ENCODE results near the gene AP2B1. TPM values are rescaled to one million over a fixed set of nuclear protein-coding genes. Genes with fewer than 3 reads are reported as not detected.

The AP2B1 gene
- polyA plus RNA-seq, 1 of the 3 experiments (the other 2 are of a cell fraction) = 97.8 TPM

DNA sequence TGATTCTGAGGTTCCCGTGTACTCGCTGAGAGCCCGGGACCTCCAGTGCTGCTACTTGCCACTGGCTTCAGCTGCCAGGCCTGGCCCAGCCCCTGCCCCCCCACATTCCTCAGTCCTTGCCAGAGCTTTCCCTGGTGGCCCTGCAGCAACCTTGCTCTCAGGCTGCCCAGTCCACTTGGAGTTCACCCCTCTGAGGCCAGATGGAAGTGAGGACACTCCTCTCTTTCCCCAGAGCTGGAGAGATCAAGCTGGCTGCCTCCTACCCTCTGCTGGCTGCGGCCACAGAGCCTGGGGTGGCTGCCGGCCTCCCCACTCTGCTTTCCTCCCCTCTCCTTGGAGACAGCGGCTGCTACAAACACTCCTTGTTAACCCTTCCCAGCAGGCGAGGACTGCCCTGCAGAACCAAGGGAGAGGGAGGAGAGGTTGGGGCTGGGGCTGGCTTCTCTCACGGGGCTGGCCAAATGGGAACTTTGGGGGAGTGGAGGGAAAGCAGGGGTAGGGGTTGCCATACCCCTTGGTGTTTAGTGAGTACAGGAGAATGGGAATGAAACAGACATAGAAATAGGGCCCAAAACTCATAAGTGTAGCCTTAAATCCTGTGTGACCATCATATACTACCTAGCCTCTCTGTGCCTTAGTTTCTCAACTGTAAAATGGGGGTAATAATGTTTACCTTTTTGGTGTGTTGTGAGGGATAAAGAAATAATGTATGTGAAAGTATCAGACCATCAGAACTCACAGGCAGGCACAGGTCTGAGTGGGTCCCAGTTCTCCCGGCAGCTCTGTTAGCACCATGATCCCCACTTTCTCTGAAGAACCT is 166.0 kb downstream of the AP2B1 start, which contains the start of gene GAS2L2:
TSS of gene GAS2L2 (minus strand) at position 295 of the 820 bp plus-strand sequence. CDS start 389 bp downstream, outside the sequence.
- ChIA-PET POLR2A (interaction anchor here (0.6 kb wide), 1 partner anchor 37 kb away, joined by 3 read pairs; no protein-coding TSS in a partner anchor), CTCF (interaction anchor here (0.6 to 10.4 kb wide), 3 partner anchors 7 to 141 kb away, joined by 3 to 168 read pairs (median 6); partner anchors contain the start of gene C17orf50)
- WGBS (ENCODE audit: low lambda C conversion rate) = 80% methylated on average over 7 of the region's 9 CpGs
- H3K9me2 ChIP-seq = no peaks in the 10 kb centered on the region
- H3K4me1 ChIP-seq (ENCODE audit: control insufficient read depth in 1 of 2, insufficient read depth in 2 of 2, low read depth in 1 of 2, low read length in 1 of 2) = peaks cover 0 to 15% of the 10 kb centered on the region in 2 experiments; a peak in 1 of 4 replicates
- no peak within 1 kb of the TSS for H3K4me2 ChIP-seq
- H3K27me3 ChIP-seq (ENCODE audit: insufficient read depth) = peaks cover 11% of the 10 kb centered on the region
- no peak within 1 kb of the TSS for H3K9ac ChIP-seq
- no peaks in the 10 kb centered on the region for H3K9me3 ChIP-seq
- H3F3A ChIP-seq (replicated peaks; ENCODE audit: insufficient read depth) = no peaks in the 10 kb centered on the region
- no peak for DNase-seq
- H3K4me3 ChIP-seq (ENCODE audit: low read depth in 2 of 2, low read length in 1 of 2) = no peak within 1 kb of the TSS
- H2AFZ ChIP-seq (ENCODE audit: low read depth) = no peak within 1 kb of the TSS
- no peaks in the 10 kb centered on the region for H3K79me2 ChIP-seq (ENCODE audit: insufficient read depth)
- no peaks in the 10 kb centered on the region for H3K36me3 ChIP-seq (replicated peaks in 1 of 2; ENCODE audit: control insufficient read depth in 1 of 2, insufficient read depth in 2 of 2, low read length in 1 of 2)
- no peaks in the 10 kb centered on the region for H4K20me1 ChIP-seq (ENCODE audit: insufficient read depth)
- H3K27ac ChIP-seq (ENCODE audit: low read depth in 2 of 2, low read length in 1 of 2) = no peak within 1 kb of the TSS
- TF ChIP-seq, protein P1, sequence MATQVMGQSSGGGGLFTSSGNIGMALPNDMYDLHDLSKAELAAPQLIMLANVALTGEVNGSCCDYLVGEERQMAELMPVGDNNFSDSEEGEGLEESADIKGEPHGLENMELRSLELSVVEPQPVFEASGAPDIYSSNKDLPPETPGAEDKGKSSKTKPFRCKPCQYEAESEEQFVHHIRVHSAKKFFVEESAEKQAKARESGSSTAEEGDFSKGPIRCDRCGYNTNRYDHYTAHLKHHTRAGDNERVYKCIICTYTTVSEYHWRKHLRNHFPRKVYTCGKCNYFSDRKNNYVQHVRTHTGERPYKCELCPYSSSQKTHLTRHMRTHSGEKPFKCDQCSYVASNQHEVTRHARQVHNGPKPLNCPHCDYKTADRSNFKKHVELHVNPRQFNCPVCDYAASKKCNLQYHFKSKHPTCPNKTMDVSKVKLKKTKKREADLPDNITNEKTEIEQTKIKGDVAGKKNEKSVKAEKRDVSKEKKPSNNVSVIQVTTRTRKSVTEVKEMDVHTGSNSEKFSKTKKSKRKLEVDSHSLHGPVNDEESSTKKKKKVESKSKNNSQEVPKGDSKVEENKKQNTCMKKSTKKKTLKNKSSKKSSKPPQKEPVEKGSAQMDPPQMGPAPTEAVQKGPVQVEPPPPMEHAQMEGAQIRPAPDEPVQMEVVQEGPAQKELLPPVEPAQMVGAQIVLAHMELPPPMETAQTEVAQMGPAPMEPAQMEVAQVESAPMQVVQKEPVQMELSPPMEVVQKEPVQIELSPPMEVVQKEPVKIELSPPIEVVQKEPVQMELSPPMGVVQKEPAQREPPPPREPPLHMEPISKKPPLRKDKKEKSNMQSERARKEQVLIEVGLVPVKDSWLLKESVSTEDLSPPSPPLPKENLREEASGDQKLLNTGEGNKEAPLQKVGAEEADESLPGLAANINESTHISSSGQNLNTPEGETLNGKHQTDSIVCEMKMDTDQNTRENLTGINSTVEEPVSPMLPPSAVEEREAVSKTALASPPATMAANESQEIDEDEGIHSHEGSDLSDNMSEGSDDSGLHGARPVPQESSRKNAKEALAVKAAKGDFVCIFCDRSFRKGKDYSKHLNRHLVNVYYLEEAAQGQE (IDR thresholded peaks at IDR 0.05; ENCODE audit: low read depth, low read length) = no peak
- no peak for TF ChIP-seq RAD21 (IDR thresholded peaks at IDR 0.05; ENCODE audit: low read length)
- TF ChIP-seq MEF2A (IDR thresholded peaks at IDR 0.05; ENCODE audit: borderline replicate concordance, low read depth) = no peak
- TF ChIP-seq GATA2 (CRISPR knock-in tag; IDR thresholded peaks at IDR 0.05) = no peak
- TF ChIP-seq CTCF (IDR thresholded peaks at IDR 0.05) = no peak
- no peak for TF ChIP-seq RCOR1 (IDR thresholded peaks at IDR 0.05; ENCODE audit: low read length)
- no peak for TF ChIP-seq ZBTB33 (IDR thresholded peaks at IDR 0.05; ENCODE audit: borderline replicate concordance, low read depth)
- TF ChIP-seq USF2 (IDR thresholded peaks at IDR 0.05; ENCODE audit: borderline replicate concordance, low read depth, low read length) = no peak
- no peak for TF ChIP-seq GABPA (IDR thresholded peaks at IDR 0.05; ENCODE audit: low read depth)
- TF ChIP-seq JUND (IDR thresholded peaks at IDR 0.05) = no peak
- no peak for TF ChIP-seq MXI1 (IDR thresholded peaks at IDR 0.05; ENCODE audit: low read depth, low read length)
- no peak for TF ChIP-seq POLR2AphosphoS5 (IDR thresholded peaks at IDR 0.05; ENCODE audit: low read depth, low read length)
- no peak for TF ChIP-seq TCF12 (IDR thresholded peaks at IDR 0.05)
- TF ChIP-seq RXRA (IDR thresholded peaks at IDR 0.05; ENCODE audit: borderline replicate concordance, low read depth) = no peak
- TF ChIP-seq NFIC (IDR thresholded peaks at IDR 0.05; ENCODE audit: borderline replicate concordance) = no peak
- no peak for TF ChIP-seq FOXJ3 (CRISPR knock-in tag; IDR thresholded peaks at IDR 0.05)
- TF ChIP-seq CHD2 (IDR thresholded peaks at IDR 0.05; ENCODE audit: low read length, partially characterized antibody) = no peak
- TF ChIP-seq ELF1 (IDR thresholded peaks at IDR 0.05) = no peak
- TF ChIP-seq, protein P2, sequence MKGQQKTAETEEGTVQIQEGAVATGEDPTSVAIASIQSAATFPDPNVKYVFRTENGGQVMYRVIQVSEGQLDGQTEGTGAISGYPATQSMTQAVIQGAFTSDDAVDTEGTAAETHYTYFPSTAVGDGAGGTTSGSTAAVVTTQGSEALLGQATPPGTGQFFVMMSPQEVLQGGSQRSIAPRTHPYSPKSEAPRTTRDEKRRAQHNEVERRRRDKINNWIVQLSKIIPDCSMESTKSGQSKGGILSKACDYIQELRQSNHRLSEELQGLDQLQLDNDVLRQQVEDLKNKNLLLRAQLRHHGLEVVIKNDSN (IDR thresholded peaks at IDR 0.05; ENCODE audit: borderline replicate concordance, low read depth) = no peak
- TF ChIP-seq, protein P3, sequence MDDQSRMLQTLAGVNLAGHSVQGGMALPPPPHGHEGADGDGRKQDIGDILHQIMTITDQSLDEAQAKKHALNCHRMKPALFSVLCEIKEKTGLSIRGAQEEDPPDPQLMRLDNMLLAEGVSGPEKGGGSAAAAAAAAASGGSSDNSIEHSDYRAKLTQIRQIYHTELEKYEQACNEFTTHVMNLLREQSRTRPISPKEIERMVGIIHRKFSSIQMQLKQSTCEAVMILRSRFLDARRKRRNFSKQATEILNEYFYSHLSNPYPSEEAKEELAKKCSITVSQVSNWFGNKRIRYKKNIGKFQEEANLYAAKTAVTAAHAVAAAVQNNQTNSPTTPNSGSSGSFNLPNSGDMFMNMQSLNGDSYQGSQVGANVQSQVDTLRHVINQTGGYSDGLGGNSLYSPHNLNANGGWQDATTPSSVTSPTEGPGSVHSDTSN (IDR thresholded peaks at IDR 0.05) = no peak
